ENCODE measurements around the gene NARS2.

DNA sequence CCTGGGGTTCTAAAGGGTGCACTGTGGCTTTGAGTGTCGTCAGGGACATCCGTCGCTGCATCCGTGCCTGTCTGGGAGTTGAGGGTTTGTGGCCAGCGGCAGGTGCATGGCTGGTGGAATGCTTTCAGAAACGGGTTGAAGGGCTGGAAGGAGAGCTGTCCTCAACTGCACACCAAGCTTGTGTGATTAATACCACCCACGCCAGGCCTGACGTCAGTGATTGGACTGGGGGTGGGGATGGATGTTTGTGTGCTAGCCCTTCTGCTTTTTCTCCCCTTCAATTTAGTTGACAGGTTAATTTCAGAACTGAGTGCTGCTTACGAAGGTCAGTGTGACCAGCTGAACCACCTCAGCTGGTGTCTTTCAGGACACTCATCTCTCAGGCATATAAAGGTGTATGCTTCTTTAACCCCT lies 153.9 kb downstream of the NARS2 start:
- TF ChIP-seq, protein P1, sequence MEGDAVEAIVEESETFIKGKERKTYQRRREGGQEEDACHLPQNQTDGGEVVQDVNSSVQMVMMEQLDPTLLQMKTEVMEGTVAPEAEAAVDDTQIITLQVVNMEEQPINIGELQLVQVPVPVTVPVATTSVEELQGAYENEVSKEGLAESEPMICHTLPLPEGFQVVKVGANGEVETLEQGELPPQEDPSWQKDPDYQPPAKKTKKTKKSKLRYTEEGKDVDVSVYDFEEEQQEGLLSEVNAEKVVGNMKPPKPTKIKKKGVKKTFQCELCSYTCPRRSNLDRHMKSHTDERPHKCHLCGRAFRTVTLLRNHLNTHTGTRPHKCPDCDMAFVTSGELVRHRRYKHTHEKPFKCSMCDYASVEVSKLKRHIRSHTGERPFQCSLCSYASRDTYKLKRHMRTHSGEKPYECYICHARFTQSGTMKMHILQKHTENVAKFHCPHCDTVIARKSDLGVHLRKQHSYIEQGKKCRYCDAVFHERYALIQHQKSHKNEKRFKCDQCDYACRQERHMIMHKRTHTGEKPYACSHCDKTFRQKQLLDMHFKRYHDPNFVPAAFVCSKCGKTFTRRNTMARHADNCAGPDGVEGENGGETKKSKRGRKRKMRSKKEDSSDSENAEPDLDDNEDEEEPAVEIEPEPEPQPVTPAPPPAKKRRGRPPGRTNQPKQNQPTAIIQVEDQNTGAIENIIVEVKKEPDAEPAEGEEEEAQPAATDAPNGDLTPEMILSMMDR (IDR thresholded peaks at IDR 0.05), result no peak
- TF ChIP-seq EP300 (IDR thresholded peaks at IDR 0.05), result no peak
- TF ChIP-seq POLR2A (IDR thresholded peaks at IDR 0.05), result no peak

All from ovary (tissue), 3 donors.